HL-60 (cell line): Measurements from ENCODE around the gene ZNF70.

ENCODE experiments used
- TF ChIP-seq, protein P1 (sequence below): IDR thresholded peaks from one replicate; pipeline ENCODE4 v1.5.1; 2011; ENCODE audit warnings: low read length, control low read depth, inconsistent platforms; ENCODE audit not compliant: insufficient read depth
- TF ChIP-seq, protein P2 (sequence below): IDR thresholded peaks from 2 replicates; pipeline ENCODE4 v1.6.1; 2012; ENCODE audit warnings: low read depth; ENCODE audit not compliant: insufficient replicate concordance

DNA sequence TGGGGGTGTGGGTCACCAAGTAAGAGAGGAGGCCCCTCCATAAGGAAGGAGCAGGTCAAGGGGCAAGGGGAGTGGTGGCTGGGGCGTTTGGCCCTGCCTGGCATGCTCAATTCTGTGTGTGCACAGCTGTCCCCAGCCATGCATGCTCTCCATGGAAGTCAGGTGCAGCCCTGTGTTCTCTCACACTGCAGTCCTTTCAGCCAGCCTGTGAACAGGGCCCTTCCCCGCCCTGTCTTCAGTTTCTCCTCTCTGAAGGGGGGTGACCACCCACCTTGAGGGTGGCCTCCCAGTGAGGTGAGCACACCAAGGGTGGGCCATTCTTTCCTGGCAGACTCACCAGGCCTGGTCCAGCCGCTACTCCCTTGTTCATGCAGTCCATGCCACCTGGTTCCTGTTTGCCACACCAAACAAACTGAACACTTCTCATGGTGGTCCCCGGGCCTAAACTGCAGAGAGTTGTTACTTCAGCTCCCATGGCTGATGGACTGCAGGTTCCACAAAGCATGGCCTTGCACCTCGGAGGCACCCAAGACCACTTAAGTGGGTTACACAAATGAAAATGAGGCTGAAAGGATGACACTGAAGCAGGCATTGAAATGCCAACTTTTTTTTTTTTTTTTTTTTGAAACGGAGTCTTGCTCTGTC, 18.5 kb upstream of the ZNF70 start:
- TF ChIP-seq, protein P1, sequence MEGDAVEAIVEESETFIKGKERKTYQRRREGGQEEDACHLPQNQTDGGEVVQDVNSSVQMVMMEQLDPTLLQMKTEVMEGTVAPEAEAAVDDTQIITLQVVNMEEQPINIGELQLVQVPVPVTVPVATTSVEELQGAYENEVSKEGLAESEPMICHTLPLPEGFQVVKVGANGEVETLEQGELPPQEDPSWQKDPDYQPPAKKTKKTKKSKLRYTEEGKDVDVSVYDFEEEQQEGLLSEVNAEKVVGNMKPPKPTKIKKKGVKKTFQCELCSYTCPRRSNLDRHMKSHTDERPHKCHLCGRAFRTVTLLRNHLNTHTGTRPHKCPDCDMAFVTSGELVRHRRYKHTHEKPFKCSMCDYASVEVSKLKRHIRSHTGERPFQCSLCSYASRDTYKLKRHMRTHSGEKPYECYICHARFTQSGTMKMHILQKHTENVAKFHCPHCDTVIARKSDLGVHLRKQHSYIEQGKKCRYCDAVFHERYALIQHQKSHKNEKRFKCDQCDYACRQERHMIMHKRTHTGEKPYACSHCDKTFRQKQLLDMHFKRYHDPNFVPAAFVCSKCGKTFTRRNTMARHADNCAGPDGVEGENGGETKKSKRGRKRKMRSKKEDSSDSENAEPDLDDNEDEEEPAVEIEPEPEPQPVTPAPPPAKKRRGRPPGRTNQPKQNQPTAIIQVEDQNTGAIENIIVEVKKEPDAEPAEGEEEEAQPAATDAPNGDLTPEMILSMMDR: no peak
- TF ChIP-seq, protein P2, sequence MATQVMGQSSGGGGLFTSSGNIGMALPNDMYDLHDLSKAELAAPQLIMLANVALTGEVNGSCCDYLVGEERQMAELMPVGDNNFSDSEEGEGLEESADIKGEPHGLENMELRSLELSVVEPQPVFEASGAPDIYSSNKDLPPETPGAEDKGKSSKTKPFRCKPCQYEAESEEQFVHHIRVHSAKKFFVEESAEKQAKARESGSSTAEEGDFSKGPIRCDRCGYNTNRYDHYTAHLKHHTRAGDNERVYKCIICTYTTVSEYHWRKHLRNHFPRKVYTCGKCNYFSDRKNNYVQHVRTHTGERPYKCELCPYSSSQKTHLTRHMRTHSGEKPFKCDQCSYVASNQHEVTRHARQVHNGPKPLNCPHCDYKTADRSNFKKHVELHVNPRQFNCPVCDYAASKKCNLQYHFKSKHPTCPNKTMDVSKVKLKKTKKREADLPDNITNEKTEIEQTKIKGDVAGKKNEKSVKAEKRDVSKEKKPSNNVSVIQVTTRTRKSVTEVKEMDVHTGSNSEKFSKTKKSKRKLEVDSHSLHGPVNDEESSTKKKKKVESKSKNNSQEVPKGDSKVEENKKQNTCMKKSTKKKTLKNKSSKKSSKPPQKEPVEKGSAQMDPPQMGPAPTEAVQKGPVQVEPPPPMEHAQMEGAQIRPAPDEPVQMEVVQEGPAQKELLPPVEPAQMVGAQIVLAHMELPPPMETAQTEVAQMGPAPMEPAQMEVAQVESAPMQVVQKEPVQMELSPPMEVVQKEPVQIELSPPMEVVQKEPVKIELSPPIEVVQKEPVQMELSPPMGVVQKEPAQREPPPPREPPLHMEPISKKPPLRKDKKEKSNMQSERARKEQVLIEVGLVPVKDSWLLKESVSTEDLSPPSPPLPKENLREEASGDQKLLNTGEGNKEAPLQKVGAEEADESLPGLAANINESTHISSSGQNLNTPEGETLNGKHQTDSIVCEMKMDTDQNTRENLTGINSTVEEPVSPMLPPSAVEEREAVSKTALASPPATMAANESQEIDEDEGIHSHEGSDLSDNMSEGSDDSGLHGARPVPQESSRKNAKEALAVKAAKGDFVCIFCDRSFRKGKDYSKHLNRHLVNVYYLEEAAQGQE: no peak
